Neural cell (in vitro differentiated cells): Measurements from ENCODE around the gene FAM32A. TPM values are rescaled to one million over a fixed set of nuclear protein-coding genes. Genes with fewer than 3 reads are reported as not detected.

Experiments used
- H2AFZ ChIP-seq: fragments of 200-600, 300-800 bp; sonication (generic), shearing (Covaris generic); 2 replicates; pipeline ENCODE4 v1.6.0; 2014; ENCODE audit warnings: low read depth, mild to moderate bottlenecking, antibody characterized with exemption, low read length, moderate library complexity
- H3F3A ChIP-seq: fragments of 200-600 bp; shearing (Covaris generic); 2 replicates; pipeline ENCODE4 v1.6.1; 2016; ENCODE audit warnings: mild to moderate bottlenecking, moderate library complexity, mixed read lengths, antibody characterized with exemption, low read length; ENCODE audit not compliant: insufficient read depth, poor library complexity, severe bottlenecking
- H3K27ac ChIP-seq: fragments of 200-600, 300-800 bp; sonication (generic), shearing (Covaris generic); 2 replicates; pipeline ENCODE4 v1.5.1; 2014; ENCODE audit warnings: mild to moderate bottlenecking, low read length, moderate library complexity
- H3K27me3 ChIP-seq: fragments of 300-800, 200-600 bp; sonication (generic), shearing (Covaris generic); 2 replicates; pipeline ENCODE4 v1.6.0; 2014; ENCODE audit warnings: mild to moderate bottlenecking, low read depth, low read length, moderate library complexity; ENCODE audit not compliant: insufficient read depth
- H3K36me3 ChIP-seq: fragments of 300-800, 200-600 bp; sonication (generic), shearing (Covaris generic); 2 replicates; pipeline ENCODE4 v1.5.1; 2014; ENCODE audit warnings: mild to moderate bottlenecking, antibody characterized with exemption, low read length, moderate library complexity; ENCODE audit not compliant: insufficient read depth
- H3K4me2 ChIP-seq: fragments of 300-800, 200-600 bp; sonication (generic), shearing (Covaris generic); 2 replicates; pipeline ENCODE4 v1.6.0; 2014; ENCODE audit warnings: mild to moderate bottlenecking, low read length
- H3K4me3 ChIP-seq: fragments of 300-800, 200-600 bp; sonication (generic), shearing (Covaris generic); 2 replicates; pipeline ENCODE4 v1.5.1; 2014; ENCODE audit warnings: mild to moderate bottlenecking, low read length, moderate library complexity
- H3K79me2 ChIP-seq: fragments of 200-600 bp; shearing (Covaris generic); replicated peaks from 2 replicates; pipeline ENCODE4 v1.6.0; 2014; ENCODE audit warnings: mild to moderate bottlenecking, low read length, moderate library complexity; ENCODE audit not compliant: insufficient read depth
- H3K9ac ChIP-seq: fragments of 300-800, 200-600 bp; sonication (generic), shearing (Covaris generic); 2 replicates; pipeline ENCODE4 v1.6.1; 2016; ENCODE audit warnings: mild to moderate bottlenecking, low read length, mixed read lengths
- H3K9me2 ChIP-seq: fragments of 200-600 bp; shearing (Covaris generic); 2 replicates; pipeline ENCODE4 v1.6.1; 2016; ENCODE audit warnings: mild to moderate bottlenecking, low read length, mixed read lengths; ENCODE audit not compliant: insufficient read depth
- H3K9me3 ChIP-seq: fragments of 200-600, 300-800 bp; sonication (generic), shearing (Covaris generic); 2 replicates; pipeline ENCODE4 v1.6.1; 2016; ENCODE audit warnings: mild to moderate bottlenecking, mixed run types, low read length, moderate library complexity, mixed read lengths
- H4K20me1 ChIP-seq: fragments of 200-600 bp; shearing (Covaris generic); 2 replicates; pipeline ENCODE4 v1.6.1; 2016; ENCODE audit warnings: mild to moderate bottlenecking, mixed run types; ENCODE audit not compliant: insufficient read depth
- CTCF ChIP-seq: fragments of 450-650 bp; IDR thresholded peaks from 2 replicates; pipeline ENCODE4 v1.5.1; 2014; ENCODE audit warnings: antibody characterized with exemption, mild to moderate bottlenecking, moderate library complexity; ENCODE audit not compliant: poor library complexity, severe bottlenecking
- EP300 ChIP-seq: fragments of 450-650 bp; conservative IDR thresholded peaks from 2 replicates; pipeline ENCODE4 v1.6.1; 2014; ENCODE audit warnings: antibody characterized with exemption, mild to moderate bottlenecking, moderate library complexity; ENCODE audit not compliant: poor library complexity, severe bottlenecking
- EZH2 ChIP-seq: fragments of 200-600, 300-800 bp; shearing (Covaris generic), sonication (generic); IDR thresholded peaks from 2 replicates; pipeline ENCODE4 v1.6.1; 2014; ENCODE audit warnings: antibody characterized with exemption, low read length, borderline replicate concordance, mild to moderate bottlenecking; ENCODE audit not compliant: insufficient read depth, poor library complexity, severe bottlenecking
- MXI1 ChIP-seq: fragments of 450-650 bp; conservative IDR thresholded peaks from 2 replicates; pipeline ENCODE4 v1.6.1; 2014; ENCODE audit warnings: antibody characterized with exemption, mild to moderate bottlenecking; ENCODE audit not compliant: poor library complexity, severe bottlenecking
- POLR2AphosphoS5 ChIP-seq: IDR thresholded peaks from 2 replicates; pipeline ENCODE4 v1.6.1; 2012
- RAD21 ChIP-seq: fragments of 450-650 bp; conservative IDR thresholded peaks from 2 replicates; pipeline ENCODE4 v1.6.1; 2014; ENCODE audit warnings: antibody characterized with exemption, mild to moderate bottlenecking, moderate library complexity
- REST ChIP-seq: IDR thresholded peaks from 2 replicates; pipeline ENCODE4 v1.6.1; 2012; ENCODE audit warnings: borderline replicate concordance
- SMC3 ChIP-seq: fragments of 450-650 bp; conservative IDR thresholded peaks from 2 replicates; pipeline ENCODE4 v1.6.1; 2014; ENCODE audit warnings: antibody characterized with exemption, mild to moderate bottlenecking, moderate library complexity; ENCODE audit not compliant: poor library complexity
- TAF1 ChIP-seq: IDR thresholded peaks from 2 replicates; pipeline ENCODE4 v1.6.1; 2012; ENCODE audit warnings: low read depth
- polyA plus RNA-seq: library from polyadenylated mRNA; depleted of rRNA; stranded (reverse); fragments of >200 nt; gene quantifications from 2 replicates; pipeline ENCODE4 v1.2.3, GENCODE V29; 2014

The FAM32A gene
- polyA plus RNA-seq, 1 donor from 2014 or later: 545 TPM

- H3F3A ChIP-seq: no peaks in the 10 kb centered on the region
- TF ChIP-seq POLR2AphosphoS5 (no peak), REST (no peak), CTCF (no peak), SMC3 (no peak), EP300 (no peak), EZH2 (no peak), MXI1 (no peak), RAD21 (no peak), TAF1 (no peak)
- H2AFZ ChIP-seq: no peak overlapping the region
- no peaks in the 10 kb centered on the region for H3K79me2 ChIP-seq
- H3K27me3 ChIP-seq: no peaks in the 10 kb centered on the region
- no peak overlapping the region for H3K9ac ChIP-seq
- no peaks in the 10 kb centered on the region for H3K9me2 ChIP-seq
- no peak overlapping the region for H3K27ac ChIP-seq
- no peak overlapping the region for H3K4me2 ChIP-seq
- H3K4me3 ChIP-seq: no peak overlapping the region
- no peaks in the 10 kb centered on the region for H3K36me3 ChIP-seq
- H3K9me3 ChIP-seq: no peaks in the 10 kb centered on the region
- H4K20me1 ChIP-seq: no peaks in the 10 kb centered on the region
These were observed 41.9 kb downstream of the FAM32A start for GRCh38 chr19:16226878-16227836.

DNA sequence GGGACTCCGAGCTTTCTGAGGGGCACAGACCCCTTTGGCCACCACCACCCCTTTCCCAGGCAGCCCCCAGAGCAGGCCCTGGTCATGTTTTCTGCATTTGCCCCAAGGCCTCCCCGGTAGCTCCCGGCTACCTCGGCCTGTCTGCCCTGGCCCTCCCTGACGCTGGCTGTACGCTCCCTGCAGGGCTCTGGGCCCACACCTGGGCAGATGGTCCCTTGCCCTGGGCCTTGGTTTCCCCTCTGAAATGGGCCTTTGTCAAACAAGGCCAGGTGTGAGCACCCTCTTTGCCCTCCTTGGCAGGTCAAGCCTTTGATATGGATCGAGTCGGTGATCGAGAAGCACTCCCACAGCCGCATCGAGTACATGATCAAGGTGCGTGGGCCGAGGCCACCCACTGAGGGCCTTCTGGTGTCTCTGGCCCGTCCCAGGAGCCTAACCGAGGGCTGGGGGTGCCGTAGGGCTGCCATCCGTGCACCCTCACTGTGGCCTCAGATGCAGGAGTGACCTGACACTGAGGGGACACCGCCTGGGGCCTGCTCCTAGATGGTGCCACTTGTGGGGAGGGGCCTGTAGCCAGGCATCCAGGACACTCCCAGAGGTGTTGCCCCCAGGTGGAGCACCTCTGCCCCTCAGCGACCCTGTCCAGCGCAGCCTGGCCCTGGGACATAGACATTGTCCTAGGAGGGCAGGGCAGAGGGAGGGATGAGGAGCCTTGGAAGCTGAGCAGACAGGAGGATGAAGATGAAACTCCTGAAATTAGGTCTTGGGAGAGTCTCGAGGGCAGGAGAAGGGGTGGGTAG, 42.8 kb downstream of the FAM32A start:
- TF ChIP-seq MXI1 (no peak), EP300 (no peak), SMC3 (no peak), RAD21 (no peak), POLR2AphosphoS5 (no peak), EZH2 (no peak), REST (no peak), TAF1 (no peak), CTCF (no peak)
- Histone ChIP-seq H3K4me3 (no peak overlapping the region), H2AFZ (no peak overlapping the region), H3F3A (no peaks in the 10 kb centered on the region), H3K27me3 (no peaks in the 10 kb centered on the region), H3K9me2 (no peaks in the 10 kb centered on the region), H3K79me2 (no peaks in the 10 kb centered on the region), H3K9me3 (no peaks in the 10 kb centered on the region), H3K9ac (no peak overlapping the region), H4K20me1 (no peaks in the 10 kb centered on the region), H3K36me3 (no peaks in the 10 kb centered on the region), H3K27ac (no peak overlapping the region), H3K4me2 (no peak overlapping the region)
